Measurements from ENCODE around the gene CAMK4.

The CAMK4 gene

DNA sequence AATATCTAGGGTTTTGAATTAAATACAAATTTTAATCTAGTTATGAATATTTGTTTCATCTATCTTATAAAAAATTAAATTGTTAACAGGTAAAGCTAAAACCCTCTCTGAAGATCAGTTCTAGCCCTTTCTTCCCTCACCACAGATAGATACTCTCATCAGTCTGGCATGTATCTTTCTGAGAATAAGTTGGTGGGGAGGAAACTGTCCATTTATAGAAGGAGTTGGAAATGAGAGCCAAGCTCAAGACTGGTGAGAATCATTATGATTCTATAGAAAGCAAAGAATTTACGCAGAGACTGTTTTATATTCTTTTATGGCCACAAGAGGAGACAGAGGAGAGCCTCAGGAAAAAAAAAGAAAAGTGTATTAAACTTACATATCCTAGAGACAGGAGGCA, 229.1 kb downstream of the CAMK4 start:
- no peaks in the 10 kb centered on the region for H3K36me3 Mint-ChIP-seq (ENCODE audit: low read depth)
- peak overlapping the region; percentile 89 to 96 (median 91) for H3K27ac Mint-ChIP-seq
- TF ChIP-seq, protein P1, sequence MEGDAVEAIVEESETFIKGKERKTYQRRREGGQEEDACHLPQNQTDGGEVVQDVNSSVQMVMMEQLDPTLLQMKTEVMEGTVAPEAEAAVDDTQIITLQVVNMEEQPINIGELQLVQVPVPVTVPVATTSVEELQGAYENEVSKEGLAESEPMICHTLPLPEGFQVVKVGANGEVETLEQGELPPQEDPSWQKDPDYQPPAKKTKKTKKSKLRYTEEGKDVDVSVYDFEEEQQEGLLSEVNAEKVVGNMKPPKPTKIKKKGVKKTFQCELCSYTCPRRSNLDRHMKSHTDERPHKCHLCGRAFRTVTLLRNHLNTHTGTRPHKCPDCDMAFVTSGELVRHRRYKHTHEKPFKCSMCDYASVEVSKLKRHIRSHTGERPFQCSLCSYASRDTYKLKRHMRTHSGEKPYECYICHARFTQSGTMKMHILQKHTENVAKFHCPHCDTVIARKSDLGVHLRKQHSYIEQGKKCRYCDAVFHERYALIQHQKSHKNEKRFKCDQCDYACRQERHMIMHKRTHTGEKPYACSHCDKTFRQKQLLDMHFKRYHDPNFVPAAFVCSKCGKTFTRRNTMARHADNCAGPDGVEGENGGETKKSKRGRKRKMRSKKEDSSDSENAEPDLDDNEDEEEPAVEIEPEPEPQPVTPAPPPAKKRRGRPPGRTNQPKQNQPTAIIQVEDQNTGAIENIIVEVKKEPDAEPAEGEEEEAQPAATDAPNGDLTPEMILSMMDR (IDR thresholded peaks at IDR 0.05; ENCODE audit: unreplicated experiment in 3 of 3), result no peak
- peak overlapping the region; percentile 37 to 51 (median 49) for H3K4me3 Mint-ChIP-seq
- H3K4me1 Mint-ChIP-seq, result peaks cover 24% of the 10 kb centered on the region
- H3K9me3 Mint-ChIP-seq, result no peaks in the 10 kb centered on the region
- no peaks in the 10 kb centered on the region for H3K27me3 Mint-ChIP-seq (ENCODE audit: low read depth)

DNA sequence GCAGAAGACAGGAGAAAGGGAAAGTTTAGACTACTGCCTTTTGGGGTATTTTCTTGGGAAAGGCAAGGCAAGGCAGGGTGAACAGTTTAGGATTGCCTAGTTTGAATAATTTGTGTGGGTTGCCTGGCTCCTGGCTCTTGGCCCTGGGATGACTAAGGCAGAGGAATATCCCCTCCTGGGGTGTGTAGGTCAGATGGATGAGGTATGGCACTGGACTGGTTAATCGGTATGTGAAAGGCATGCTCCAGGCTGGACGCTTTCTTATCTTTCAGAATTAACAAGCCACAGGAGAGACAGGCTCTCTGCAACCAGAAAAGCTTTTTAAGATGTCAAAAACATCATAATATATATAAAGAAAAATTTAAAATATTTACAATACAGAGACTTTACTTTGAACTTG, 229.6 kb downstream of the CAMK4 start:
- peak overlapping the region; percentile 37 to 51 (median 49) for H3K4me3 Mint-ChIP-seq
- TF ChIP-seq, protein P1 (IDR thresholded peaks at IDR 0.05; ENCODE audit: unreplicated experiment in 3 of 3), result no peak
- peaks cover 24% of the 10 kb centered on the region for H3K4me1 Mint-ChIP-seq
- no peaks in the 10 kb centered on the region for H3K36me3 Mint-ChIP-seq (ENCODE audit: low read depth)
- H3K27ac Mint-ChIP-seq, result peak overlapping the region; percentile 89 to 96 (median 91)
- H3K27me3 Mint-ChIP-seq (ENCODE audit: low read depth), result no peaks in the 10 kb centered on the region
- no peaks in the 10 kb centered on the region for H3K9me3 Mint-ChIP-seq

DNA sequence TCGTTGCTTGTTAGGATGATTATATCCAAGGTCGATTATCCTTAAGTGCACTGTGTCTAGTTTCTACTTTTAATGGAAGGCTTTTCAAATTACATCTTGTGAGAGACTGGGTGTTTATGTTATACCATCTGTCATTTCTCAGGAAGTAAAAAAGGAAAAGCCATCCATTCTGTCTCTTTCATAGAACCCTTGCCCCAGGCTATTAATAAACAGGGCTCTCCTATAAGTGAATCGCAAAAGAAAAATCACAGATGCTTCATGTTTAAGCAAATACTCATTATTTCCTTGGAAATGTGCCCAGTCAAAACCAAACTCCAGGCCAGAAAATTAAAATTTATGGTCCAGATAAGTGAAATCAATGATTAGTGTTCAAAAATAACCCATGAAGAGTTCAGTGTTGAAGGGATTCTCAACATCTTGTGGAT, 230.0 kb downstream of the CAMK4 start:
- Mint-ChIP-seq H3K4me1 (peaks cover 24% of the 10 kb centered on the region), H3K9me3 (no peaks in the 10 kb centered on the region), H3K27me3 (ENCODE audit: low read depth) (no peaks in the 10 kb centered on the region), H3K27ac (peak overlapping the region; percentile 89 to 96 (median 91)), H3K36me3 (ENCODE audit: low read depth) (no peaks in the 10 kb centered on the region), H3K4me3 (peak overlapping the region in 2 of 3 experiments; percentile 6 to 39)
- TF ChIP-seq, protein P1 (IDR thresholded peaks at IDR 0.05; ENCODE audit: unreplicated experiment in 3 of 3), result no peak

DNA sequence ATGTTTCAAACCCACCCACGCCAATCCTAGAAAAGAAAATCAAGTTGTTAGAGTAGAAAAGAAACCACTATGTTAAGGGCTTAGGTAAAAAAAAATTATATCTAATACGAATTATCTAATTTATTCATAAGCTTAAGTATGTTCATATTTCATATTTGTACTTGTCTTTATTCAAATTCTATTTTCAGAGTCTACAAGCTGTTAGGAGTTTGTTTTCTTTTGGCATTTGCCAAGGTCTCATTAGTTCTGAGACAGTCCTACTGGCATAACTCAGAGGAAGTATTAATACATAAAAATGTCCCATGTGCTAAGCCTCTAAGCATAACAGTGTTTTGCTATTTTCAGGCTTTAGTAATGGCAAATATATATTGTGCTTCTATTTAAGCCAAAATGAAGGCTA, 230.6 kb downstream of the CAMK4 start:
- TF ChIP-seq, protein P1 (IDR thresholded peaks at IDR 0.05; ENCODE audit: unreplicated experiment in 3 of 3), result no peak
- Mint-ChIP-seq H3K4me1 (peaks cover 24% of the 10 kb centered on the region), H3K36me3 (ENCODE audit: low read depth) (no peaks in the 10 kb centered on the region), H3K4me3 (no peak overlapping the region), H3K9me3 (no peaks in the 10 kb centered on the region), H3K27me3 (ENCODE audit: low read depth) (no peaks in the 10 kb centered on the region), H3K27ac (peak overlapping the region; percentile 89 to 96 (median 91))

DNA sequence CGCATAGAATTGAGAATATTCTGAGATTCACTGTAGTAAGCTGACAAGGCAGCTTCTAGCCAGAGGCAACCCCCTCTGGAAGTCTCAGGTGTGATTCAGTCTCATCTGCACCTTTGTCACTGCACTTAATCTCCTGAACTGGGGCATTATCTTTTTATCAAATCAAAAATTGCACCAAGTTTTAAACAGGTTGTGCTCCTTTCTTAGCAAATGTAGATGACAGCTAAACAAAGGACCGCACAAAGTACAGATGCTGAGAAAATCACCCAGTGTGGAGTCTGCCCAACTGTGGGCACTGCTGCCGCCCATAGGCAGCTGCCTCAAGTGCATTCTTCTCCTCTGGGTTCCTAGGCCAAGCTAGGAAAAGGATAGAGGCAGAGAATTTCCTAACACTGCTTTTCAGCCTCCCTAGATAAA, 237.1 kb downstream of the CAMK4 start:
- Mint-ChIP-seq H3K9me3 (peaks cover 8% of the 10 kb centered on the region), H3K36me3 (ENCODE audit: low read depth) (no peaks in the 10 kb centered on the region), H3K4me3 (no peak overlapping the region), H3K27ac (no peak overlapping the region), H3K27me3 (ENCODE audit: low read depth) (no peaks in the 10 kb centered on the region), H3K4me1 (peaks cover 3% of the 10 kb centered on the region)
- TF ChIP-seq, protein P1 (IDR thresholded peaks at IDR 0.05; ENCODE audit: unreplicated experiment in 3 of 3), result peak; percentile 20 to 47 (median 32)

DNA sequence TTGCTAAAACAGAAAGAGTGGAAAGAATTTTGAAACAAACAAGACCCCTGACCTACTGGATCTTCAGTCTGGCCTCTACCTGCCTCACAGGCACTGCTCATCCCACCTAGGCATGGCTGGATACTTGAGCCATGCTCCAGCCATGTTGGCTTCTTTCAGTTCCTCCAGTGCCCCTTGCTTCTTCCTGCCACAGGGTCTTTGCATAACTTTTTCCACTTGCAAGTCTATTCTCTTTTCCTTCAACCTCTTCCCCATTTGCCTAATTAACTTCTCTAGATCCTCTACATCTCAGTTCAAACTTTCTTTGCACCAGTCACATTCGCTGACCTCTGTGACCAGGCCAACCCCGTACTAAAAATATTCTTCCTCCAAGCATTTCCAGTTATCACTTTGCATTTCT, 237.8 kb downstream of the CAMK4 start:
- H3K36me3 Mint-ChIP-seq (ENCODE audit: low read depth), result no peaks in the 10 kb centered on the region
- peak overlapping the region in 1 of 3 experiments; percentile 23 for H3K27ac Mint-ChIP-seq
- no peaks in the 10 kb centered on the region for H3K27me3 Mint-ChIP-seq (ENCODE audit: low read depth)
- TF ChIP-seq, protein P1 (IDR thresholded peaks at IDR 0.05; ENCODE audit: unreplicated experiment in 3 of 3), result no peak
- peaks cover 3% of the 10 kb centered on the region for H3K4me1 Mint-ChIP-seq
- H3K4me3 Mint-ChIP-seq, result no peak overlapping the region
- peaks cover 8% of the 10 kb centered on the region for H3K9me3 Mint-ChIP-seq
